HCT116 (cell line): Measurements from ENCODE around the gene CAMKK2. TPM values are rescaled to one million over a fixed set of nuclear protein-coding genes. Genes with fewer than 3 reads are reported as not detected.

ENCODE experiments used
- ATAC-seq: fragments of 200-7000 bp; cut with Tn5 transposase; 2 replicates; pipeline ENCODE4 v1.9.1; 2020; ENCODE audit warnings: mild to moderate bottlenecking, moderate library complexity
- Bru-seq: library from RNA; stranded (reverse); fragments of 400-500 nt; gene quantifications from one replicate; lab custom pipeline; 2021; lab: Mats Ljungman, UMichigan
- BruChase-seq, 2 experiments: library from RNA; stranded (reverse); fragments of 400-500 nt; gene quantifications; one replicate each; lab custom pipeline; 2021; lab: Mats Ljungman, UMichigan
- BruUV-seq: library from RNA; stranded (reverse); fragments of 400-500 nt; replicated peaks from 2 replicates; lab custom pipeline; 2021; lab: Mats Ljungman, UMichigan
- CTCF ChIA-PET: fragments of 300-600 bp; sonication (Branson Sonifier 250); formaldehyde crosslinking; loops from one replicate; lab custom pipeline; 2021; ENCODE audit warnings: antibody characterized with exemption; lab: Charles Lee
- POLR2A ChIA-PET: fragments of 300-600, 350-600 bp; sonication (Branson Sonifier 250); formaldehyde crosslinking; loops from one replicate; lab custom pipeline; 2021; ENCODE audit warnings: antibody characterized with exemption; lab: Charles Lee
- RAD21 ChIA-PET, 2 experiments: fragments of 300-600 bp; sonication (Branson Sonifier 250); formaldehyde crosslinking; loops; one replicate each; lab custom pipeline; 2023; ENCODE audit warnings: low total read pairs in 2 of 2; ENCODE audit not compliant: uncharacterized antibody in 2 of 2, unreplicated experiment in 2 of 2, low non-redundant PET in 1 of 2; lab: Charles Lee
- DNase-seq: peaks from one replicate; pipeline ENCODE4 v3.0.0-alpha.2; 2010; ENCODE audit warnings: low read depth, low spot score
- H2AFZ ChIP-seq: fragments of 200-600 bp; shearing (Covaris generic), sonication (generic); 2 replicates; pipeline ENCODE4 v1.6.1; 2017; ENCODE audit warnings: low read depth, mixed run types, mixed read lengths, antibody characterized with exemption, low read length; ENCODE audit not compliant: poor library complexity, severe bottlenecking
- H3K27ac ChIP-seq: 2 replicates; pipeline ENCODE4 v1.5.1; 2012; ENCODE audit warnings: low read depth, low read length
- H3K27me3 ChIP-seq: fragments of 200-600 bp; sonication (generic); 2 replicates; pipeline ENCODE4 v1.6.1; 2016; ENCODE audit warnings: mixed run types, low read length, mixed read lengths; ENCODE audit not compliant: insufficient read depth
- H3K36me3 ChIP-seq, 2 experiments: fragments of 200-500 bp in 1 of 2; fragments of 200-600 bp in 1 of 2; sonication (Bioruptor generic) in 1 of 2; sonication (generic) in 1 of 2; 2 replicates each; pipeline versions ENCODE4 v1.5.1 to v1.6.1; 2014 to 2016; ENCODE audit warnings: low read length in 2 of 2, inconsistent platforms in 1 of 2, mixed read lengths in 1 of 2, mixed run types in 1 of 2; ENCODE audit not compliant: insufficient read depth in 2 of 2, control insufficient read depth in 1 of 2
- H3K4me1 ChIP-seq, 2 experiments: fragments of 200-600 bp in 1 of 2; sonication (generic) in 1 of 2; 2 replicates each; pipeline versions ENCODE4 v1.5.1 to v1.6.1; 2012 to 2017; ENCODE audit warnings: low read length in 2 of 2, inconsistent platforms in 1 of 2, mild to moderate bottlenecking in 1 of 2, mixed read lengths in 1 of 2, mixed run types in 1 of 2, moderate library complexity in 1 of 2; ENCODE audit not compliant: insufficient read depth in 2 of 2, control insufficient read depth in 1 of 2
- H3K4me2 ChIP-seq: fragments of 200-600 bp; sonication (generic); 2 replicates; pipeline ENCODE4 v1.6.1; 2017; ENCODE audit warnings: mixed run types, low read length, mixed read lengths
- H3K4me3 ChIP-seq, 2 experiments: fragments of 200-600 bp in 1 of 2; sonication (generic) in 1 of 2; replicated peaks in 1 of 2; 2 replicates each; pipeline ENCODE4 v1.5.1; 2011 to 2016; ENCODE audit warnings: low read length in 2 of 2, control low read depth in 1 of 2, low read depth in 1 of 2, mild to moderate bottlenecking in 1 of 2, mixed read lengths in 1 of 2, mixed run types in 1 of 2
- H3K79me2 ChIP-seq: fragments of 200-600 bp; sonication (generic); 2 replicates; pipeline ENCODE4 v1.6.1; 2017; ENCODE audit warnings: mild to moderate bottlenecking, mixed run types, low read length, moderate library complexity, mixed read lengths; ENCODE audit not compliant: insufficient read depth
- H3K9ac ChIP-seq: fragments of 200-600 bp; sonication (generic); 2 replicates; pipeline ENCODE4 v1.6.1; 2016; ENCODE audit warnings: low read length, mixed read lengths
- H3K9me2 ChIP-seq: fragments of 200-600 bp; sonication (generic), shearing (Covaris generic); 2 replicates; pipeline ENCODE4 v1.6.1; 2017; ENCODE audit warnings: mixed run types, mild to moderate bottlenecking, moderate library complexity; ENCODE audit not compliant: insufficient read depth
- H3K9me3 ChIP-seq, 2 experiments: fragments of 200-500 bp in 1 of 2; fragments of 200-600 bp in 1 of 2; sonication (Bioruptor generic) in 1 of 2; sonication (generic) in 1 of 2; 2 replicates each; pipeline ENCODE4 v1.6.1; 2014 to 2017; ENCODE audit warnings: low read length in 2 of 2, mixed read lengths in 2 of 2, inconsistent platforms in 1 of 2, low read depth in 1 of 2, mild to moderate bottlenecking in 1 of 2, mixed run types in 1 of 2, moderate library complexity in 1 of 2; ENCODE audit not compliant: control insufficient read depth in 1 of 2, insufficient read depth in 1 of 2
- H4K20me1 ChIP-seq: fragments of 200-600 bp; sonication (generic), shearing (Covaris generic); 2 replicates; pipeline ENCODE4 v1.6.1; 2017; ENCODE audit warnings: mixed run types, mild to moderate bottlenecking, moderate library complexity; ENCODE audit not compliant: insufficient read depth
- CBX3 ChIP-seq: IDR thresholded peaks from 2 replicates; pipeline ENCODE4 v1.6.1; 2012; ENCODE audit warnings: low read depth
- EGR1 ChIP-seq: IDR thresholded peaks from 2 replicates; pipeline ENCODE4 v1.6.1; 2012; ENCODE audit warnings: low read depth
- FOSL1 ChIP-seq: IDR thresholded peaks from 2 replicates; pipeline ENCODE4 v1.6.1; 2012; ENCODE audit warnings: low read depth
- POLR2AphosphoS5 ChIP-seq: IDR thresholded peaks from 2 replicates; pipeline ENCODE4 v1.6.1; 2011; ENCODE audit warnings: mild to moderate bottlenecking, low read depth, low read length, moderate library complexity
- SIN3A ChIP-seq: IDR thresholded peaks from 2 replicates; pipeline ENCODE4 v1.6.1; 2012; ENCODE audit warnings: low read depth
- YY1 ChIP-seq: IDR thresholded peaks from 2 replicates; pipeline ENCODE4 v1.6.1; 2011; ENCODE audit warnings: low read length, low read depth, moderate library complexity, mild to moderate bottlenecking; ENCODE audit not compliant: insufficient replicate concordance; ENCODE audit errors: extremely low read depth
- ZFX ChIP-seq: fragments of 450-650 bp; IDR thresholded peaks from 2 replicates; pipeline ENCODE4 v1.6.1; 2017
- intact Hi-C: fragments of 100-400 bp; cut with micrococcal nuclease; formaldehyde crosslinking; loops from 2 replicates; pipeline ENCODE4 v1.10.0; 2022
- long read RNA-seq: library from polyadenylated mRNA; unstranded; transcript quantifications from one replicate; pipeline ENCODE4 v2.0.0, GENCODE V29; 2021; ENCODE audit not compliant: unreplicated experiment
- polyA plus RNA-seq: library from polyadenylated mRNA; unstranded; fragments of >200 nt; gene quantifications from 2 replicates; pipeline ENCODE4 v1.2.1, GENCODE V29; 2012; ENCODE audit warnings: missing spikeins
- total RNA-seq: library from RNA; stranded (reverse); gene quantifications from one replicate; pipeline ENCODE4 v1.2.1, GENCODE V29; 2021; ENCODE audit not compliant: unreplicated experiment
- TF ChIP-seq, protein P1 (sequence below): IDR thresholded peaks from 2 replicates; pipeline ENCODE4 v1.6.1; 2012
- TF ChIP-seq, protein P2 (sequence below), 3 experiments: fragments of 200-600 bp in 1 of 3; sonication (generic) in 1 of 3; IDR thresholded peaks in 2 of 3; conservative IDR thresholded peaks in 1 of 3; 2 replicates each; pipeline ENCODE4 v1.5.1; 2012 to 2017; ENCODE audit warnings: low read depth in 2 of 3, low read length in 2 of 3, antibody characterized with exemption in 1 of 3, borderline replicate concordance in 1 of 3, control low read depth in 1 of 3, mild to moderate bottlenecking in 1 of 3, mixed read lengths in 1 of 3, mixed run types in 1 of 3, moderate library complexity in 1 of 3; ENCODE audit not compliant: insufficient read depth in 1 of 3

The CAMKK2 gene
- total RNA-seq: 33.8 TPM
- polyA plus RNA-seq: 18.5 and 23.1 TPM in 2 replicates
- percentile 67 among the genes with signal in this experiment for Bru-seq, nascent RNA
- BruChase-seq, experiment 1, labeled RNA remaining after a 6-hour chase: percentile 79 among the genes with signal in this experiment
- BruChase-seq, experiment 2, labeled RNA remaining after a 2-hour chase: percentile 72 among the genes with signal in this experiment
- long read RNA-seq, full-length matches to known transcripts: 9 of 61 reads
- long read RNA-seq, partial matches to known transcripts: 11 of 61 reads
- long read RNA-seq, other reads (novel, unspliced or antisense): 41 of 61 reads

DNA sequence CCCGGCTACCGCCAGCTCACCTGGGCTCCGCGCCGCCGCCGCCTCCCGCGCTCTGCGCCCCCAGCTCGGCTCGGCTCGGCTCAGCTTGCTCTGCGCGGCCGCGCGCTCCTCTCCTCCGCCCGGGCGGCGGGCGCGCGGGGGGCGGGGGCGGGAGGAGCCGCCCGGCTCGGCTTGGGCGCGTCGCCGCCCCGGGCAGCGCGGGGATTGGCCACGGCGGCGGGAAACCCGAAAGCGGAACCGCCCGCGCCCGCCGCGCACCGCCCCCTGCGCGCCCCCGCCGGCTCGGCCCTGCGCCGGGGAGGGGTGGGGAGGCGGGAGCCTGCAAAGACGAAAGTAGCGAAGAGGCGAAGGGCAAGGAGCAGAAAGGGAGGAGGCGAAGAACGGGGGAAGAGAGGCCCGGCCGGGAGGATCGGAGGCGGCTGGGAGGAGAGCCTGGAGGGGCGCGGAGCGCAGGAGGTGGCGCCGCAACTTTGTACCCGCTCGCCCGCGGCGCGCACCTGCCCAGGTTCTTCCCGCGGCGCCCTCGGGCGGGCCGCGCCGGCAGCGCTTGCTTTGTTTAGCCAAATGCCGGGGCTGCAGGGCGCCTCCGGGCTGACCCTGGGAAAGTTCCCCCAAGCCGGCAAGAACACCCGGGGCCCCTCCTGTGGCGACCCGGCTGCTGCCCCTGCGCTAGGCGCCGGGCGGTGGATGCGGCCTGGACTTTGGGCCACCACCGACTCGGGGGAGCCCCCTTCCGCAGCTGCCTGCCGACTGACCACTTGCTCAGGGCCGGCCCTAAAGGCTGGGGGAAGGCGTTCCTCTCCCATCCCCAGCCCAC lies at the start of gene CAMKK2:
Gene CAMKK2 (minus strand): TSS at position 92 of the 817 bp plus-strand sequence. CDS start 22,183 bp downstream, outside the sequence.
- Histone ChIP-seq H3K27ac (peak within 1 kb of the TSS; percentile 85), H3K4me2 (peak within 1 kb of the TSS; percentile 98), H3K9ac (peak within 1 kb of the TSS; percentile 93), H4K20me1 (peaks cover 4% of the 10 kb centered on the region; the same call in 1 of the 2 replicates), H3K4me3 (peak within 1 kb of the TSS; percentile 88 to 96), H3K9me2 (no peaks in the 10 kb centered on the region), H3K4me1 (peaks cover 3 to 19% of the 10 kb centered on the region in 2 experiments), H3K79me2 (peaks cover 39% of the 10 kb centered on the region), H3K27me3 (no peaks in the 10 kb centered on the region), H3K9me3 (no peaks in the 10 kb centered on the region), H2AFZ (peak within 1 kb of the TSS; percentile 86), H3K36me3 (0 out of 4 replicates have a peak, but pooled peaks cover 0 to 3% of the 10 kb centered on the region in 2 experiments)
- ChIA-PET RAD21 (interaction anchor here in 1 of 2 experiments (0.6 kb wide), 2 partner anchors 134 to 714 kb away, joined by 3 to 4 read pairs; no protein-coding TSS in a partner anchor), CTCF (no interaction called here), POLR2A (interaction anchor here (0.7 kb wide), 1 partner anchor 11 kb away, joined by 3 read pairs; no protein-coding TSS in a partner anchor)
- peak; percentile 82 for ATAC-seq
- no TSS peak for BruUV-seq
- TF ChIP-seq, protein P1, sequence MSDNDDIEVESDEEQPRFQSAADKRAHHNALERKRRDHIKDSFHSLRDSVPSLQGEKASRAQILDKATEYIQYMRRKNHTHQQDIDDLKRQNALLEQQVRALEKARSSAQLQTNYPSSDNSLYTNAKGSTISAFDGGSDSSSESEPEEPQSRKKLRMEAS: peak; percentile 26; the same call in 1 of the 2 replicates
- no peak for TF ChIP-seq CBX3
- TF ChIP-seq, protein P2, sequence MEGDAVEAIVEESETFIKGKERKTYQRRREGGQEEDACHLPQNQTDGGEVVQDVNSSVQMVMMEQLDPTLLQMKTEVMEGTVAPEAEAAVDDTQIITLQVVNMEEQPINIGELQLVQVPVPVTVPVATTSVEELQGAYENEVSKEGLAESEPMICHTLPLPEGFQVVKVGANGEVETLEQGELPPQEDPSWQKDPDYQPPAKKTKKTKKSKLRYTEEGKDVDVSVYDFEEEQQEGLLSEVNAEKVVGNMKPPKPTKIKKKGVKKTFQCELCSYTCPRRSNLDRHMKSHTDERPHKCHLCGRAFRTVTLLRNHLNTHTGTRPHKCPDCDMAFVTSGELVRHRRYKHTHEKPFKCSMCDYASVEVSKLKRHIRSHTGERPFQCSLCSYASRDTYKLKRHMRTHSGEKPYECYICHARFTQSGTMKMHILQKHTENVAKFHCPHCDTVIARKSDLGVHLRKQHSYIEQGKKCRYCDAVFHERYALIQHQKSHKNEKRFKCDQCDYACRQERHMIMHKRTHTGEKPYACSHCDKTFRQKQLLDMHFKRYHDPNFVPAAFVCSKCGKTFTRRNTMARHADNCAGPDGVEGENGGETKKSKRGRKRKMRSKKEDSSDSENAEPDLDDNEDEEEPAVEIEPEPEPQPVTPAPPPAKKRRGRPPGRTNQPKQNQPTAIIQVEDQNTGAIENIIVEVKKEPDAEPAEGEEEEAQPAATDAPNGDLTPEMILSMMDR (IDR thresholded peaks at IDR 0.05 in 2 of 3, conservative IDR thresholded peaks at IDR 0.05 in 1 of 3; ENCODE audit: borderline replicate concordance in 1 of 3, insufficient read depth in 1 of 3, low read depth in 2 of 3, low read length in 2 of 3): 0 out of 6 replicates have a peak, but pooled peaks of 1 of the 3 experiments have one; percentile 7
- TF ChIP-seq POLR2AphosphoS5: peak; percentile 46; the same call in 1 of the 2 replicates
- peak; percentile 35 for TF ChIP-seq ZFX
- TF ChIP-seq YY1: no peak
- no peak for TF ChIP-seq EGR1
- TF ChIP-seq SIN3A: peak; percentile 43; the same call in 1 of the 2 replicates
- TF ChIP-seq FOSL1: no peak
- peak; percentile 54 for DNase-seq
- intact Hi-C loops: loop anchor here (5.0 kb wide), 1 partner anchor 235 kb away; no protein-coding TSS in a partner anchor
